Caco-2 (cell line): Measurements from ENCODE around the gene PYCR2. TPM values are rescaled to one million over a fixed set of nuclear protein-coding genes. Genes with fewer than 3 reads are reported as not detected.

Source experiments
- BruUV-seq: library from RNA; stranded (reverse); fragments of 400-500 nt; replicated peaks from 2 replicates; lab custom pipeline; 2021; lab: Mats Ljungman, UMichigan
- CTCF ChIA-PET: fragments of 300-600 bp; sonication (Branson Sonifier 250); formaldehyde crosslinking; loops from one replicate; lab custom pipeline; 2022; ENCODE audit warnings: antibody characterized with exemption; lab: Charles Lee
- POLR2A ChIA-PET: fragments of 300-600 bp; sonication (Branson Sonifier 250); formaldehyde crosslinking; loops from one replicate; lab custom pipeline; 2022; ENCODE audit warnings: antibody characterized with exemption; lab: Charles Lee
- DNase-seq, 2 experiments: peaks; one replicate each; pipeline versions ENCODE4 v3.0.0 to v3.0.0-alpha.2; 2020 to 2022
- H3K27me3 ChIP-seq: replicated peaks from 2 replicates; pipeline ENCODE4 v1.6.0; 2011; ENCODE audit warnings: low read length; ENCODE audit not compliant: control insufficient read depth, insufficient read depth
- H3K36me3 ChIP-seq: 2 replicates; pipeline ENCODE4 v1.5.1; 2011; ENCODE audit warnings: low read length; ENCODE audit not compliant: control insufficient read depth, insufficient read depth
- H3K4me1 ChIP-seq: fragments of 250-450 bp; sonication (Bioruptor Pico); 2 replicates; pipeline ENCODE4 v1.5.1; 2020; ENCODE audit warnings: mild to moderate bottlenecking
- H3K4me3 ChIP-seq: 2 replicates; pipeline ENCODE4 v1.5.1; 2011; ENCODE audit warnings: low read depth, mild to moderate bottlenecking, control low read depth, low read length
- H3K9me3 ChIP-seq: fragments of 250-450 bp; sonication (Bioruptor Pico); 2 replicates; pipeline ENCODE4 v1.5.1; 2020; ENCODE audit warnings: mild to moderate bottlenecking, moderate library complexity
- H3K27ac Mint-ChIP-seq: one replicate; pipeline ENCODE4 v1.8.0; 2022; ENCODE audit warnings: mixed read lengths; ENCODE audit not compliant: unreplicated experiment
- H3K27me3 Mint-ChIP-seq: one replicate; pipeline ENCODE4 v1.8.0; 2022; ENCODE audit warnings: mixed read lengths; ENCODE audit not compliant: insufficient read depth, unreplicated experiment
- H3K36me3 Mint-ChIP-seq: one replicate; pipeline ENCODE4 v1.8.0; 2022; ENCODE audit warnings: mild to moderate bottlenecking, mixed read lengths; ENCODE audit not compliant: insufficient read depth, unreplicated experiment
- H3K4me1 Mint-ChIP-seq: one replicate; pipeline ENCODE4 v1.8.0; 2022; ENCODE audit warnings: low read depth, mixed read lengths; ENCODE audit not compliant: unreplicated experiment
- H3K4me3 Mint-ChIP-seq: one replicate; pipeline ENCODE4 v1.8.0; 2022; ENCODE audit warnings: mild to moderate bottlenecking, moderate library complexity, mixed read lengths; ENCODE audit not compliant: unreplicated experiment
- H3K9me3 Mint-ChIP-seq: one replicate; pipeline ENCODE4 v1.8.0; 2022; ENCODE audit warnings: mixed read lengths; ENCODE audit not compliant: unreplicated experiment
- intact Hi-C: fragments of 100-400 bp; cut with micrococcal nuclease; formaldehyde crosslinking; loops from one replicate; pipeline ENCODE4 v1.10.0; 2022; ENCODE audit not compliant: unreplicated experiment
- total RNA-seq: library from RNA; stranded (reverse); gene quantifications from 2 replicates; pipeline ENCODE4 v1.2.3, GENCODE V29; 2022
- TF ChIP-seq, protein P1 (sequence below), 2 experiments: fragments of 200-600 bp in 1 of 2; IDR thresholded peaks; 1 replicate in 1 of 2; 2 replicates in 1 of 2; pipeline versions ENCODE4 v1.5.1 to v1.8.0; 2011 to 2022; ENCODE audit warnings: antibody characterized with exemption in 1 of 2, control low read depth in 1 of 2, inconsistent platforms in 1 of 2, low read depth in 1 of 2, low read length in 1 of 2, mild to moderate bottlenecking in 1 of 2, moderate library complexity in 1 of 2; ENCODE audit not compliant: insufficient read depth in 1 of 2, severe bottlenecking in 1 of 2, unreplicated experiment in 1 of 2

PYCR2 gene
- total RNA-seq, 1 experiment from 2014 or later: 73.7 TPM

DNA sequence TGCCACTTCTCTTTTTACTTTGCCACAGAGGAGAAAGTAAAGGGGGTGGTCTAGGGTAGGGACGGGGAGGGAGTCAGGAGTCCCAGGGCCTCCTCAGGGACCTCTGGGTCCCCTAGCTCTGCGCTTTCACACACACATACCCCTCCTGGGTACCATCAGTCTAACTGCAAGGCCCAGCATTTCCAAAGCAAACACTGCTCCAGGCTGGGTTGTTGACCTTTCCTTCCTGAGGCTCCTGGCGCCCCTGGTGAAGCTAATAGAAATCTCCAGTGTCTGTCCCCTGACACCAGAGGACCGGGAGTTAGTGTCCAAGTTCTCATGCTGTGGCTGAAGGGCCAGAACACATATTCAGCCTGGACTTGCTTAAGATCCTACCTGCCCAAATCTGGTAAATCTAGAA lies 45.8 kb downstream of the PYCR2 start:
- no TSS peak for BruUV-seq
- POLR2A ChIA-PET: no interaction called here
- H3K36me3 ChIP-seq: peaks cover 5% of the 10 kb centered on the region; the same call in 1 of the 2 replicates
- CTCF ChIA-PET: interaction anchor here (0.9 to 2.5 kb wide), 3 partner anchors 28 to 100 kb away, joined by 3 to 6 read pairs (median 4); partner anchors contain the start of genes PYCR2 and SRP9
- intact Hi-C loops: no loop called here
- H3K4me3 Mint-ChIP-seq: no peak overlapping the region
- TF ChIP-seq, protein P1, sequence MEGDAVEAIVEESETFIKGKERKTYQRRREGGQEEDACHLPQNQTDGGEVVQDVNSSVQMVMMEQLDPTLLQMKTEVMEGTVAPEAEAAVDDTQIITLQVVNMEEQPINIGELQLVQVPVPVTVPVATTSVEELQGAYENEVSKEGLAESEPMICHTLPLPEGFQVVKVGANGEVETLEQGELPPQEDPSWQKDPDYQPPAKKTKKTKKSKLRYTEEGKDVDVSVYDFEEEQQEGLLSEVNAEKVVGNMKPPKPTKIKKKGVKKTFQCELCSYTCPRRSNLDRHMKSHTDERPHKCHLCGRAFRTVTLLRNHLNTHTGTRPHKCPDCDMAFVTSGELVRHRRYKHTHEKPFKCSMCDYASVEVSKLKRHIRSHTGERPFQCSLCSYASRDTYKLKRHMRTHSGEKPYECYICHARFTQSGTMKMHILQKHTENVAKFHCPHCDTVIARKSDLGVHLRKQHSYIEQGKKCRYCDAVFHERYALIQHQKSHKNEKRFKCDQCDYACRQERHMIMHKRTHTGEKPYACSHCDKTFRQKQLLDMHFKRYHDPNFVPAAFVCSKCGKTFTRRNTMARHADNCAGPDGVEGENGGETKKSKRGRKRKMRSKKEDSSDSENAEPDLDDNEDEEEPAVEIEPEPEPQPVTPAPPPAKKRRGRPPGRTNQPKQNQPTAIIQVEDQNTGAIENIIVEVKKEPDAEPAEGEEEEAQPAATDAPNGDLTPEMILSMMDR (IDR thresholded peaks at IDR 0.05; ENCODE audit: insufficient read depth in 1 of 2, low read depth in 1 of 2, low read length in 1 of 2, severe bottlenecking in 1 of 2, unreplicated experiment in 1 of 2): no peak
- no peaks in the 10 kb centered on the region for H3K27me3 Mint-ChIP-seq
- no peak overlapping the region for H3K4me3 ChIP-seq
- H3K27ac Mint-ChIP-seq: no peak overlapping the region
- H3K9me3 Mint-ChIP-seq: no peaks in the 10 kb centered on the region
- H3K36me3 Mint-ChIP-seq: peaks cover 41% of the 10 kb centered on the region
- peaks cover 25% of the 10 kb centered on the region for H3K4me1 Mint-ChIP-seq
- DNase-seq: no peak
- H3K4me1 ChIP-seq: peaks cover 43% of the 10 kb centered on the region
- no peaks in the 10 kb centered on the region for H3K9me3 ChIP-seq
- no peaks in the 10 kb centered on the region for H3K27me3 ChIP-seq

DNA sequence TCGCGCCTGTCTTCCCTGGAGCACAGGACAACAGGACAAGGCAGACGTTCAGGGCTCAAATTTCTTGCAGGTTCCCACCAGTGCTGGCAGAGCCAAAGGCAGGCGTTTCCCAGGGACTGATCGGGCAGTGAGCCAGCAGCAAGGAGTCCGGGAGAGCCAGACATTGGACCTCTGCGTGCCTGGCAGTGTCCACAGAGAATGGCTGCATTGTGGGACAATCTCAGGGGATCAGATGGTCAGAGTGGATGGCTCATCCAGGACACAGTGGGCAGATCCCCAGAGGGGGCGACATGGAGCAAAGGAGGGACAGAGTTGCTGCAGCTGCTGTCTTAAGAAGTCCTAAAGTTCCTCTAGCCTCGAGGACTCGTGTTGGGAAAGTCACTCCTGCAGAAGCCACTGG lies 46.5 kb downstream of the PYCR2 start:
- DNase-seq: peak; percentile 64 to 73
- H3K9me3 ChIP-seq: no peaks in the 10 kb centered on the region
- Mint-ChIP-seq H3K27ac (peak overlapping the region; percentile 91), H3K4me3 (no peak overlapping the region), H3K9me3 (no peaks in the 10 kb centered on the region), H3K36me3 (peaks cover 42% of the 10 kb centered on the region), H3K4me1 (peaks cover 23% of the 10 kb centered on the region), H3K27me3 (no peaks in the 10 kb centered on the region)
- no peak overlapping the region for H3K4me3 ChIP-seq
- intact Hi-C loops: no loop called here
- H3K27me3 ChIP-seq: no peaks in the 10 kb centered on the region
- TF ChIP-seq, protein P1 (IDR thresholded peaks at IDR 0.05; ENCODE audit: insufficient read depth in 1 of 2, low read depth in 1 of 2, low read length in 1 of 2, severe bottlenecking in 1 of 2, unreplicated experiment in 1 of 2): peak; percentile 66 to 71
- peaks cover 5% of the 10 kb centered on the region; the same call in 1 of the 2 replicates for H3K36me3 ChIP-seq
- BruUV-seq: no TSS peak
- H3K4me1 ChIP-seq: peaks cover 43% of the 10 kb centered on the region
- ChIA-PET CTCF (interaction anchor here (0.9 to 2.5 kb wide), 3 partner anchors 29 to 100 kb away, joined by 3 to 6 read pairs (median 4); partner anchors contain the start of genes PYCR2 and SRP9), POLR2A (no interaction called here)

GRCh38 chr1:225876900-225877510 lies 47.0 kb downstream of the PYCR2 start:
- ChIA-PET POLR2A (no interaction called here), CTCF (interaction anchor here (0.9 to 2.5 kb wide), 2 partner anchors 47 to 99 kb away, joined by 3 to 6 read pairs; partner anchors contain the start of genes PYCR2 and SRP9)
- intact Hi-C loops: no loop called here
- Histone ChIP-seq H3K4me1 (peaks cover 43% of the 10 kb centered on the region), H3K27me3 (no peaks in the 10 kb centered on the region), H3K9me3 (no peaks in the 10 kb centered on the region), H3K4me3 (no peak overlapping the region), H3K36me3 (peaks cover 5% of the 10 kb centered on the region; the same call in 1 of the 2 replicates)
- Mint-ChIP-seq H3K9me3 (no peaks in the 10 kb centered on the region), H3K4me3 (no peak overlapping the region), H3K36me3 (peaks cover 44% of the 10 kb centered on the region), H3K27me3 (no peaks in the 10 kb centered on the region), H3K4me1 (peaks cover 23% of the 10 kb centered on the region), H3K27ac (peak overlapping the region; percentile 91)
- TF ChIP-seq, protein P1 (IDR thresholded peaks at IDR 0.05; ENCODE audit: insufficient read depth in 1 of 2, low read depth in 1 of 2, low read length in 1 of 2, severe bottlenecking in 1 of 2, unreplicated experiment in 1 of 2): no peak
- BruUV-seq: no TSS peak
- DNase-seq: no peak
